C4-2B (cell line): ENCODE measurements around the gene PA2G4.

Source experiments
- CTCF ChIP-seq: fragments of 450-650 bp; conservative IDR thresholded peaks from 2 replicates; pipeline ENCODE4 v1.5.1; 2017; ENCODE audit warnings: mild to moderate bottlenecking
- ZFX ChIP-seq: fragments of 450-650 bp; IDR thresholded peaks from 2 replicates; pipeline ENCODE4 v1.6.1; 2017

- TF ChIP-seq CTCF (no peak), ZFX (no peak)
Observed at GRCh38 chr12:56079723-56080555, 24.4 kb upstream of the PA2G4 start, which contains the start of gene ERBB3.
